Prostate gland (tissue), 2 donors: ENCODE results near the gene FOXO3B.
"Not testable (repeated sequence)": the region's sequence is repeated elsewhere in the genome, so short reads cannot be mapped to it uniquely, and the experiment has no call there.

Experiments used
- POLR2A ChIP-seq: fragments of 450-650 bp; IDR thresholded peaks from one replicate; pipeline ENCODE4 v1.6.1; 2016; ENCODE audit warnings: antibody characterized with exemption, mild to moderate bottlenecking
- TF ChIP-seq, protein P1 (sequence below), 4 experiments: fragments of 200-600 bp in 2 of 4; fragments of 450-650 bp in 2 of 4; sonication (generic) in 2 of 4; IDR thresholded peaks; 1 replicate in 3 of 4; 2 replicates in 1 of 4; pipeline ENCODE4 v1.5.1; 2016 to 2019; ENCODE audit warnings: antibody characterized with exemption in 4 of 4, mild to moderate bottlenecking in 2 of 4, moderate library complexity in 2 of 4

DNA sequence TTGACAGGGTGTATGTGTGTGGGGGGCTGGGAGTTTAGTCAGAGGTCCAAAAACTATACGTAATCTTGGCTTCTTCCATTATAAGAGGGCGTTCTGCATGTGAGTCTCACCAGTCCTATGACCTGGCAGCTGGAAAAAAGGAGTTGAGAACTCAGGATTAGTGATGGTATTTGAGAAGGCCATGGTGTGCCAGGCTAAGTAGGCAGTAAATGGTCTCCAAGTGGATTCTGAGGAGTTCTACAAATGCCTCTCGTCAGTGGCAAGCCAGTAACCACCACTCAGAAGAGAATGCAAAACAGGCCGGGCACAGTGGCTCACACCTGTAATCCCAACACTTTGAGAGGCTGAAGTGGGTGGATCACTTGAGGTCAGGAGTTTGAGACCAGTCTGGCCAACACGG, 40.5 kb upstream of the FOXO3B start:
- TF ChIP-seq POLR2A: not testable (repeated sequence)
- TF ChIP-seq, protein P1, sequence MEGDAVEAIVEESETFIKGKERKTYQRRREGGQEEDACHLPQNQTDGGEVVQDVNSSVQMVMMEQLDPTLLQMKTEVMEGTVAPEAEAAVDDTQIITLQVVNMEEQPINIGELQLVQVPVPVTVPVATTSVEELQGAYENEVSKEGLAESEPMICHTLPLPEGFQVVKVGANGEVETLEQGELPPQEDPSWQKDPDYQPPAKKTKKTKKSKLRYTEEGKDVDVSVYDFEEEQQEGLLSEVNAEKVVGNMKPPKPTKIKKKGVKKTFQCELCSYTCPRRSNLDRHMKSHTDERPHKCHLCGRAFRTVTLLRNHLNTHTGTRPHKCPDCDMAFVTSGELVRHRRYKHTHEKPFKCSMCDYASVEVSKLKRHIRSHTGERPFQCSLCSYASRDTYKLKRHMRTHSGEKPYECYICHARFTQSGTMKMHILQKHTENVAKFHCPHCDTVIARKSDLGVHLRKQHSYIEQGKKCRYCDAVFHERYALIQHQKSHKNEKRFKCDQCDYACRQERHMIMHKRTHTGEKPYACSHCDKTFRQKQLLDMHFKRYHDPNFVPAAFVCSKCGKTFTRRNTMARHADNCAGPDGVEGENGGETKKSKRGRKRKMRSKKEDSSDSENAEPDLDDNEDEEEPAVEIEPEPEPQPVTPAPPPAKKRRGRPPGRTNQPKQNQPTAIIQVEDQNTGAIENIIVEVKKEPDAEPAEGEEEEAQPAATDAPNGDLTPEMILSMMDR (IDR thresholded peaks at IDR 0.05): not testable (repeated sequence)
